ENCODE measurements around the gene RALGAPA1.

- TF ChIP-seq POLR2A (IDR thresholded peaks at IDR 0.05): no peak
- TF ChIP-seq, protein P1, sequence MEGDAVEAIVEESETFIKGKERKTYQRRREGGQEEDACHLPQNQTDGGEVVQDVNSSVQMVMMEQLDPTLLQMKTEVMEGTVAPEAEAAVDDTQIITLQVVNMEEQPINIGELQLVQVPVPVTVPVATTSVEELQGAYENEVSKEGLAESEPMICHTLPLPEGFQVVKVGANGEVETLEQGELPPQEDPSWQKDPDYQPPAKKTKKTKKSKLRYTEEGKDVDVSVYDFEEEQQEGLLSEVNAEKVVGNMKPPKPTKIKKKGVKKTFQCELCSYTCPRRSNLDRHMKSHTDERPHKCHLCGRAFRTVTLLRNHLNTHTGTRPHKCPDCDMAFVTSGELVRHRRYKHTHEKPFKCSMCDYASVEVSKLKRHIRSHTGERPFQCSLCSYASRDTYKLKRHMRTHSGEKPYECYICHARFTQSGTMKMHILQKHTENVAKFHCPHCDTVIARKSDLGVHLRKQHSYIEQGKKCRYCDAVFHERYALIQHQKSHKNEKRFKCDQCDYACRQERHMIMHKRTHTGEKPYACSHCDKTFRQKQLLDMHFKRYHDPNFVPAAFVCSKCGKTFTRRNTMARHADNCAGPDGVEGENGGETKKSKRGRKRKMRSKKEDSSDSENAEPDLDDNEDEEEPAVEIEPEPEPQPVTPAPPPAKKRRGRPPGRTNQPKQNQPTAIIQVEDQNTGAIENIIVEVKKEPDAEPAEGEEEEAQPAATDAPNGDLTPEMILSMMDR (IDR thresholded peaks at IDR 0.05): no peak
Observed at GRCh38 chr14:35617500-35617899, 191.6 kb downstream of the RALGAPA1 start.
